ENCODE data around the gene FXYD7.

- TF ChIP-seq ZNF274 (IDR thresholded peaks at IDR 0.05; ENCODE audit: low read depth, low read length): no peak
- no peak for TF ChIP-seq YY1 (IDR thresholded peaks at IDR 0.05; ENCODE audit: insufficient read depth, insufficient read length)
Measured at GRCh38 chr19:35107545-35107944, 35.5 kb upstream of the FXYD7 start.
